ENCODE results near the gene MAT2B.
A peak's percentile ranks its signal among the peaks of the same experiment; 100 is the strongest.

The MAT2B gene

GRCh38 chr5:163505368-163506094 lies at the start of gene MAT2B:
MAT2B (plus strand) TSS chr5:163505619; CDS start chr5:163505687, 68 bp downstream.
- H3K27ac ChIP-seq: peak within 1 kb of the TSS; percentile 97
- CTCF ChIA-PET: interaction anchor here (0.5 to 1.2 kb wide), 2 partner anchors 16 to 194 kb away, joined by 3 to 6 read pairs; no protein-coding TSS in a partner anchor
- peak; percentile 97 for DNase-seq (ENCODE audit: low spot score)
- POLR2A ChIA-PET (ENCODE audit: low non-redundant PET): interaction anchor here (0.8 to 1.1 kb wide), 3 partner anchors 44 to 67 kb away, joined by 3 to 7 read pairs (median 3); partner anchors contain the start of genes HMMR and NUDCD2
- TF ChIP-seq, protein P1, sequence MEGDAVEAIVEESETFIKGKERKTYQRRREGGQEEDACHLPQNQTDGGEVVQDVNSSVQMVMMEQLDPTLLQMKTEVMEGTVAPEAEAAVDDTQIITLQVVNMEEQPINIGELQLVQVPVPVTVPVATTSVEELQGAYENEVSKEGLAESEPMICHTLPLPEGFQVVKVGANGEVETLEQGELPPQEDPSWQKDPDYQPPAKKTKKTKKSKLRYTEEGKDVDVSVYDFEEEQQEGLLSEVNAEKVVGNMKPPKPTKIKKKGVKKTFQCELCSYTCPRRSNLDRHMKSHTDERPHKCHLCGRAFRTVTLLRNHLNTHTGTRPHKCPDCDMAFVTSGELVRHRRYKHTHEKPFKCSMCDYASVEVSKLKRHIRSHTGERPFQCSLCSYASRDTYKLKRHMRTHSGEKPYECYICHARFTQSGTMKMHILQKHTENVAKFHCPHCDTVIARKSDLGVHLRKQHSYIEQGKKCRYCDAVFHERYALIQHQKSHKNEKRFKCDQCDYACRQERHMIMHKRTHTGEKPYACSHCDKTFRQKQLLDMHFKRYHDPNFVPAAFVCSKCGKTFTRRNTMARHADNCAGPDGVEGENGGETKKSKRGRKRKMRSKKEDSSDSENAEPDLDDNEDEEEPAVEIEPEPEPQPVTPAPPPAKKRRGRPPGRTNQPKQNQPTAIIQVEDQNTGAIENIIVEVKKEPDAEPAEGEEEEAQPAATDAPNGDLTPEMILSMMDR (conservative IDR thresholded peaks at IDR 0.05; ENCODE audit: low read depth): peak; percentile 69

- ChIA-PET POLR2A (ENCODE audit: low non-redundant PET) (no interaction called here), CTCF (no interaction called here)
- DNase-seq (ENCODE audit: low spot score): no peak
- TF ChIP-seq, protein P1 (conservative IDR thresholded peaks at IDR 0.05; ENCODE audit: low read depth): no peak
- H3K27ac ChIP-seq: no peak overlapping the region
Measured at GRCh38 chr5:163456029-163456589, 49.3 kb upstream of the MAT2B start.

DNA sequence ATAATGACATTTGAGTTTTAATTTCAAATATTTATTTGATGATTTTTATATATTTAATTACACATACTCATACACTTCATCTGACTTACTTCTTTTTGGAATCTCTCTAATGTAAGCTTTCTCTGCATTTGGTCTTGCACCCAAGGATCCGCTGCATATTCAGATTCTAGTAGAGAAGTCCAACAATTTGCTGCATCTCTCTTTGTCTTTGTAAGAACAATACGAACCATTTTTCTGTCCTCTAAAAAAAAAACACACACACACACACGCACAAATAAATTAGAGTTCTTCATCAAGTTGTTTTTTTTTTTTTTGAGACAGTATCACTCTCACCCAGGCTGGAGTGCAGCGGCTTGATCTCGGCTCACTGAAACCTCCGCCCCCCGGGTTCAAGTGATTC lies 48.6 kb upstream of the MAT2B start:
- ChIA-PET CTCF (no interaction called here), POLR2A (ENCODE audit: low non-redundant PET) (no interaction called here)

DNA sequence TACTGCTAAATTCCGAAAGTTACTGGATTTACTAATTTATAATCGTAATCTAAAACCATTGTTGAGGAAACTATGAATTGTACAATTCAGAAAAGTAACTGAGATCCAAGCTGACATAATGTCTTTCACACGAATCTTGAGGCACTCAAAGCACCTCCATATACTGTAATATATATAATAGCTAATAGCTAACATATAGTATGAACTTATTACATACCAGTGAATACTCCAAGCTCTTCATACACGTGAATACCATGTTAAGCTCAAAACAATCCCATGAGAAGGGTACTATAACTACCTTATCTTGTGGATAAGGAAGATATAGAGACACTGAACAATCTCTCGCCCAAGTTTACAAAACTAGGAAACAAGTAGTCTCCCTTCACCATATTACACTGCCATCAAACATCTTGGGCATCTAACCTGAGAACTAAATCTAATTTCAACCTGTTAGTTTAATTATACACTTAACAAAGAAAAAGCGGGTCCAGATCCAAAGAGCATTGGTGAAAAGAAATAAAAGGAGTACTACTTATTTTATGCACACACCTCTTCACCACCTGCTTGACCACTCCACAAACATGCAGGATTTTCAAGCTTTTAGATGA lies 46.5 kb upstream of the MAT2B start:
- H3K27ac ChIP-seq: peak overlapping the region; percentile 99
- TF ChIP-seq, protein P1 (conservative IDR thresholded peaks at IDR 0.05; ENCODE audit: low read depth): no peak
- ChIA-PET POLR2A (ENCODE audit: low non-redundant PET) (interaction anchor here (1.7 kb wide), 1 partner anchor 47 kb away, joined by 7 read pairs; the partner anchor contains the start of gene MAT2B), CTCF (interaction anchor here (1.4 kb wide), 1 partner anchor 14 kb away, joined by 7 read pairs; no protein-coding TSS in a partner anchor)
- no peak for DNase-seq (ENCODE audit: low spot score)

More for the DNA sequence above, 48.6 kb upstream of the MAT2B start:
- TF ChIP-seq, protein P1 (conservative IDR thresholded peaks at IDR 0.05; ENCODE audit: low read depth): no peak
- no peak overlapping the region for H3K27ac ChIP-seq
- DNase-seq (ENCODE audit: low spot score): no peak

- peak overlapping the region; percentile 99 for H3K27ac ChIP-seq
- CTCF ChIA-PET: interaction anchor here (1.4 kb wide), 1 partner anchor 14 kb away, joined by 7 read pairs; no protein-coding TSS in a partner anchor
- TF ChIP-seq, protein P1 (conservative IDR thresholded peaks at IDR 0.05; ENCODE audit: low read depth): no peak
- DNase-seq (ENCODE audit: low spot score): no peak
- POLR2A ChIA-PET (ENCODE audit: low non-redundant PET): interaction anchor here (1.3 to 1.7 kb wide), 3 partner anchors 22 to 50 kb away, joined by 3 to 7 read pairs (median 5); partner anchors contain the start of genes CCNG1 and MAT2B
Measured at GRCh38 chr5:163459462-163459818, 46.0 kb upstream of the MAT2B start.

All from RWPE1 (cell line).